Smooth muscle cell of the coronary artery (primary cell): ENCODE results near the gene ELFN2. TPM values are rescaled to one million over a fixed set of nuclear protein-coding genes. Genes with fewer than 3 reads are reported as not detected.

Experiments used
- total RNA-seq: library from RNA; depleted of rRNA; stranded (reverse); fragments of >200 nt; gene quantifications from 2 replicates; pipeline ENCODE4 v1.2.3, GENCODE V29; 2014; ENCODE audit warnings: low replicate concordance

The ELFN2 gene, protein sequence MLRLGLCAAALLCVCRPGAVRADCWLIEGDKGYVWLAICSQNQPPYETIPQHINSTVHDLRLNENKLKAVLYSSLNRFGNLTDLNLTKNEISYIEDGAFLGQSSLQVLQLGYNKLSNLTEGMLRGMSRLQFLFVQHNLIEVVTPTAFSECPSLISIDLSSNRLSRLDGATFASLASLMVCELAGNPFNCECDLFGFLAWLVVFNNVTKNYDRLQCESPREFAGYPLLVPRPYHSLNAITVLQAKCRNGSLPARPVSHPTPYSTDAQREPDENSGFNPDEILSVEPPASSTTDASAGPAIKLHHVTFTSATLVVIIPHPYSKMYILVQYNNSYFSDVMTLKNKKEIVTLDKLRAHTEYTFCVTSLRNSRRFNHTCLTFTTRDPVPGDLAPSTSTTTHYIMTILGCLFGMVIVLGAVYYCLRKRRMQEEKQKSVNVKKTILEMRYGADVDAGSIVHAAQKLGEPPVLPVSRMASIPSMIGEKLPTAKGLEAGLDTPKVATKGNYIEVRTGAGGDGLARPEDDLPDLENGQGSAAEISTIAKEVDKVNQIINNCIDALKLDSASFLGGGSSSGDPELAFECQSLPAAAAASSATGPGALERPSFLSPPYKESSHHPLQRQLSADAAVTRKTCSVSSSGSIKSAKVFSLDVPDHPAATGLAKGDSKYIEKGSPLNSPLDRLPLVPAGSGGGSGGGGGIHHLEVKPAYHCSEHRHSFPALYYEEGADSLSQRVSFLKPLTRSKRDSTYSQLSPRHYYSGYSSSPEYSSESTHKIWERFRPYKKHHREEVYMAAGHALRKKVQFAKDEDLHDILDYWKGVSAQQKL
- total RNA-seq: under 0.01 TPM in 1 of 2 replicates, not detected in the other

DNA sequence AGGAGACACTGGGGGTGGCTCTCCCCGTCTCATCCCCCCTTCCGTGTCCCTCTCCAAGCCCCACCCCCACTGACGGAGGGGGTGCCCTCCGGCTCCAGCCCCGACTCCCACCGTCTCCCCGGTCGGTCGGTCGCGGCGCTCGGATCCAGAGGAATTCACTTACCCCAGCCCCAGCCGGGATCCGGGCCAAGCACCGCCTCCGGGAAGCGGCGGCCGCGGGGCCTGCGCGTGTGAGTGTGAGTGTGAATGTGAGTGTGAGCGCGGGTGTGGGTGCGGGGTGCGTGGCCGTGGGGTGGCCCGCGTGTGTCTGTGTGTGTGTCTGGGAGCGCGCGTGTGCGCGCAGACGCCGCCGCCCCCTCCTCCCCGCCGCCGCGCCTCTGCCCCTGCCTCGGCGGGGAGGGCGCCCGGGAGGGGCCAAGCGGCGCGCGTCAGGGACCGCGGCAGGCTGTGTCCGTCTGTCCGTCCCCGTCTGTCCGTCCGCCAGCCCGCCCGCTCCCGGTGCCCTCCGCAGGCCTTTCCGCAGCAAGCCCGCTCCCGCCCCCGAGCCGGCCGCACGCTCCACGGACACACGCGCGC, at the start of gene ELFN2:
Gene ELFN2 (minus strand): TSS at position 345 of the 576 bp plus-strand sequence. CDS start 51,945 bp downstream, outside the sequence.

Other genes with a start within 250 kb of the ELFN2 start
- gene C1QTNF6, start 239.2 kb downstream of the ELFN2 start, total RNA-seq: 4.3 and 12.9 TPM in 2 replicates
- gene SSTR3, start 215.0 kb downstream of the ELFN2 start, total RNA-seq: not detected in 2 replicates
- gene RAC2, start 183.2 kb downstream of the ELFN2 start, total RNA-seq: 3.9 and 10.9 TPM in 2 replicates
- gene CYTH4, start 145.0 kb downstream of the ELFN2 start, total RNA-seq: 0.08 and 0.23 TPM in 2 replicates
- gene MFNG, start 58.9 kb upstream of the ELFN2 start, total RNA-seq: 0.08 TPM in 1 of 2 replicates, not detected in the other
- gene CARD10, start 91.9 kb upstream of the ELFN2 start, total RNA-seq: 1.9 and 4.3 TPM in 2 replicates
- 3.2 and 15.3 TPM in 2 replicates for gene CDC42EP1, start 133.0 kb upstream of the ELFN2 start, total RNA-seq
- gene LGALS2, start 152.6 kb upstream of the ELFN2 start, total RNA-seq: not detected in 2 replicates
- gene GGA1, start 181.4 kb upstream of the ELFN2 start, total RNA-seq: 29.8 and 30.0 TPM in 2 replicates
- gene SH3BP1, start 212.2 kb upstream of the ELFN2 start, total RNA-seq: 7.6 and 8.0 TPM in 2 replicates
- 2.5 and 8.1 TPM in 2 replicates for gene PDXP, start 231.2 kb upstream of the ELFN2 start, total RNA-seq
- 13,609 and 14,050 TPM in 2 replicates for gene LGALS1, start 248.2 kb upstream of the ELFN2 start, total RNA-seq